CD4-positive, alpha-beta T cell treated with Interleukin-10 for 1 hour (primary cell): ENCODE data around the gene THOC3.
"Not testable (repeated sequence)": the region's sequence is repeated elsewhere in the genome, so short reads cannot be mapped to it uniquely, and the experiment has no call there.

Experiments
- DNase-seq: peaks from one replicate; pipeline ENCODE4 v3.0.0-alpha.2; 2020

THOC3 gene, protein sequence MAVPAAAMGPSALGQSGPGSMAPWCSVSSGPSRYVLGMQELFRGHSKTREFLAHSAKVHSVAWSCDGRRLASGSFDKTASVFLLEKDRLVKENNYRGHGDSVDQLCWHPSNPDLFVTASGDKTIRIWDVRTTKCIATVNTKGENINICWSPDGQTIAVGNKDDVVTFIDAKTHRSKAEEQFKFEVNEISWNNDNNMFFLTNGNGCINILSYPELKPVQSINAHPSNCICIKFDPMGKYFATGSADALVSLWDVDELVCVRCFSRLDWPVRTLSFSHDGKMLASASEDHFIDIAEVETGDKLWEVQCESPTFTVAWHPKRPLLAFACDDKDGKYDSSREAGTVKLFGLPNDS

GRCh38 chr5:175967471-175968372 lies at the start of gene THOC3:
THOC3 (minus strand) TSS chr5:175968315; CDS start chr5:175968208, 107 bp downstream.
- peak; percentile 89 for DNase-seq

DNA sequence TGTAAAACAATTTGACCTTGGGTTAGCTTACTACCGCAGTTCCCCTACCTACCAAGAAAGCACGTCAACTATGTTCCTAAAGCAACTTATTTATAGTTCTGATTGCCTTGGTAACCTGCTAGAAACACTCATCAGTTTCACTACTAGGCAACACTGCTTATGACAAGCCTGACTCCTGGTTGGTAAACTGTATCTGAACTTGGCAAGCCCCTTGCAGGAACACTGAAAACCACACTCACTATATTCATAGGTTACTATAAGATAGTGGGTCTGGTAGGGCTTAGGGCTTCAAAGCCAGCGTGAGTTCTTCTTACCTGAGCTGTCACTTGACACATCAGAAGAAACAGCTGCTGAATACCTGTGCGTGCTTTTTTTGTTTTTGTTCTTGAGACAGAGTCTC lies 49.2 kb upstream of the THOC3 start:
- DNase-seq, result peak; percentile 66

- DNase-seq, result not testable (repeated sequence)
Observed at GRCh38 chr5:176014360-176014759, 46.2 kb upstream of the THOC3 start.

DNA sequence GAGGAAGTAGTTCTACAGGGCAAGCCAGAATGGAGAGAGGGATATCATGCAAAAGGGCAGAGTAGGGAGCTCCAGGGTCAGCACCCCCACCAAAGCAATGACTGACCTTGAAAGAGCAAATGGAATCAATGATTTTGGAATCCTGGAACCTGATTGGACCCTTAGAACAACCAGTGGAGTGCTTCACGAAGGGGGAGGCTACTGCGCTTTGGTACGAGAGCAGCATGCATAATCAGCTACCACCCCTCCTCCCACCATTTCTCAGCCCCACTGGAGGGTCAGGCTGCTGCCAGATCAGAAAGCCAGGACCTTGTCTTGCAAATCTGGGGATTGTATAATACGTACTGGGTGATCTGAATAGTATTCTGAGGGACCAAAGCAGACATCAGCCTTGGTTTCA lies 43.0 kb upstream of the THOC3 start:
- DNase-seq, result not testable (repeated sequence)

- DNase-seq, result not testable (repeated sequence)
Observed at GRCh38 chr5:176010202-176010601, 42.1 kb upstream of the THOC3 start.

DNA sequence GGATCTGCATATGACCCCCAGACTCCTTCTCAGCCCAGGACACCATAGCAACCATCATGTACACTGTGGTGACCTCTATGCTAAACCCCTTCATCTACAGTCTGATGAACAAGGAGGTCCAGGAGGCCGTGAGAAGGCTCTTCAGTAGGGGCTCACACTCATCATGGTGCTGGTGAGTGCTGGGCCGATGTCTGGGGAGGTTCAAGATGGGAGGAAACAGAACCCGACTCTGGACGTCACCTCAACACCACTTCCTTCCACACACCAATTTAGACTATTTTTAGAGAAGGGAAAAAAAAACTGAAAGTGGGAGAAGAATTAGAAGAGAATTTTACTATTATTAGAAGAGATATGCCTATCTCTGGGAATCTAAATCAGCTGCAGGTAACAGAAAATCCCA lies 39.1 kb upstream of the THOC3 start:
- not testable (repeated sequence) for DNase-seq

GRCh38 chr5:176006819-176007218 lies 38.7 kb upstream of the THOC3 start:
- DNase-seq, result not testable (repeated sequence)

DNA sequence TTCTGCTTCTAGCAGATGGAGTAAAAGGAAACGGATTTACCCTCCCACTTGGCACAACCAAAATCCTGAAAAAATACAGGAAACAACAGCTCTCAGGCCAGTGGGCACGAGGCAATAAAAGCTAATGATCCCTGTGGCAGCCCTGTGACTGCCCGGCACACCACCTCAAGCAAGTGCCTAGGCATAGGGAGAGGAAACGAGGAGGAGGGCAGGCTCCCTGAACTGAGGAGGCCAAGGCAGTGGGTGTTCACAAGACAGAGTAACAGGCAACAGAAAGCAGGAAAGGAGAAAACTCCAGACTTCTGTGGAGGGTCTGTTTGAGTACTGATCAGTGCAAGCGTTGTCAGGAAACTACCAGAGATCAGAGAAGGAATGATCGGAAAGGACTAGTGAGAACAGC lies 29.9 kb upstream of the THOC3 start:
- not testable (repeated sequence) for DNase-seq

DNA sequence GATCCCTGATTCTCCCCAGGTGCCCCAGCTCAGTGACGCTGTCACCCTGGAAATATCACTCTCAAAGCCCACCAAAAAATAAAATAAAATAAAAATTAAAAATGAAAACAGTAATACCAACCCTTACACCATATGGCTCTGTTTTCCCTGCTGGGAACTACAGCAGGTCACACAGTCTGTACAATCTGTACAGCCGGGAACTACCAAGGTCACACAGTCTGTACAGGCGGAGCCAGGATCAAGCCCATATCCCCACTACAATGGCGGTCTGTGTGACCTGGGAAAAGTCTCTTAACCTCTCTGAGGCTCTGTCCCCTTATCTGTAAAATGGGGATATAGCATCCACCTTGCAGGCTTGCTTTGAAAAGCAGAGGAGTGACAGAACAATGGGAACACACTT lies 29.4 kb upstream of the THOC3 start:
- not testable (repeated sequence) for DNase-seq

DNA sequence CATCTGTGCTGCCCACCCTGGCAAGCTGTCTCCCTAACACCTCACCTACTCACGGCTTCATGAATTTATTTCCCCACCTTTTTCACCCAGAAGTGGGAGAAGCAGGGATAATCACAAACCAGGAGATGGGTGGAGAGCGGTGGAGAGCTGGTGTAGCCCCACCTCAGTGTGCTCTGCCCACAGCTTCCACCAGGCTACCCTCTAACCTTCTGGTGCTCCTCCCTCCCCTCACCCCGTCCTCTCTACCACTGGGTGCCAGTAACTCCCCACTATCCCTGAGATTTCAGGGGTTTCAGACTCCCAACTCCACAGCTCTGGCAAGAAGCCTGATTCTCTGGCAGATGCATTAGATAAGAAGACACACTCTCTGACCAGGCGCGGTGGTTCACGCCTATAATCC lies 28.7 kb upstream of the THOC3 start:
- DNase-seq, result not testable (repeated sequence)

- DNase-seq, result not testable (repeated sequence)
Observed at GRCh38 chr5:175995506-175995905, 27.4 kb upstream of the THOC3 start.

DNA sequence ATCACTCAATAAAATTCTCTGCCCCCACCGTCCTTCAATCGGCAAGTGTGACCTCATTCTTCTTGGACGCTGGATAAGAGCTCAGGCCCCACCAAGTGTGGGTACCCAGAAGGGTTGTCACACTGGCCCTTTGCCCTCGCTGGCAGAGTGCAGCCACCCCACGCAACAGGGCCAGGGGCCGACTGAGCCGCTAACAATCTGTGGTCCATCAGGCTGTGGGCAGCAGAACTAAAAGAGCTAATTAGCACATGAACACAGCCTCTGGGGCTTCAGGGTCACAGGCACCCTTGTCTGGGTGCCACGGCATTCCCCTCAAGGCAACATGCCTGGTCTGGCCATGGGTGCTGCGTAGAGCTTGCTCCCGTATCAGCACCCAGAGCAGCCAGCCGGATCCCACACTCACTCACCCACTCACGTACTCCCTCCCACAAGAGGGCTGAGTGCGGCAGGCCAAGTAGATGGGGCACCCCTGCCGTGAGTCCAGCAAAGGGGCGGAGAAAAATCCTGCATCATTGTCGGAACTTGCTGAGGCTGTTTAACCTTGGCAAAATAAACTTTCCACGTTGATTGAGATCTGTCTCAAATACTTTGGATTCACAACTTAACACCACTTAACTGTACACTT lies 11.4 kb upstream of the THOC3 start:
- DNase-seq, result not testable (repeated sequence)

DNA sequence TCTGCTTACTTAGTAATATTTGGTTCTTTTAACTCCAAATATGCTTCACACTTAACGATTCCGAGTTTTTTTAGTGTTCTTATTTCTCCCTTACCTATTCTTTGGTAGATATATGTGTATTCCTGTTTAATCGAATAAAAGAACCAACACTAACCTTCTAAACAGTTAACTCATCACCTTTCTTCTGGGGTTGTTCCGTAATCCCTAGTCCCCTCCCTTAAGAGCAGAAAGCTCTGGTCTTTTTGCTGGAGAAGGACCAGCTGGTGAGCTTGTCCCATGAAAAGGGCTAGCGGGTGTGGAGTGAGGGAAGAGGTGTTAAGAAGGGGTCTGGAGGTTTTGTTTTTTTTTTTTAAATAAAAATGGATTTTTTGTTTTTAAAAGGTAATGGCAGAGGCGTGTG lies 266 bp upstream of the THOC3 start:
- not testable (repeated sequence) for DNase-seq

GRCh38 chr5:175962329-175962728 lies 5.8 kb downstream of the THOC3 start:
- DNase-seq, result not testable (repeated sequence)

DNA sequence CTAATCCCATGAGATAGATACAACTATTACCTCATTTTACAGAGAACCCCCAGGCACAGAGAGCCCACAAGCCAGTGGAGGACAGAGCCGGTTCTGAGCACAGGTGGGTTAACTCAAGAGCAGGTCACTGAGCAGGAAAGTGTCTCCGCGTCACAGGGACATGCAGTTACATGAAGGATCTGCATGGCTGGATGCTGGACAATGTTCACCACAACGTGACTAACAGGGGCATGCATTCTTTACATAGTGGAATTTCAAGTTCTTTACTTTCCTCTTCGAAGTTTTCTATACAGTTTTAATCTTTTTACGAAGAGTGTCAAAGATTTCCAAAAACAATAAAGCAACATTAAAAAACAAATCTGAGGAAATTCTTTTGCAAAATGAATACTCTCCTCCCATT lies 7.9 kb downstream of the THOC3 start:
- DNase-seq, result not testable (repeated sequence)

DNA sequence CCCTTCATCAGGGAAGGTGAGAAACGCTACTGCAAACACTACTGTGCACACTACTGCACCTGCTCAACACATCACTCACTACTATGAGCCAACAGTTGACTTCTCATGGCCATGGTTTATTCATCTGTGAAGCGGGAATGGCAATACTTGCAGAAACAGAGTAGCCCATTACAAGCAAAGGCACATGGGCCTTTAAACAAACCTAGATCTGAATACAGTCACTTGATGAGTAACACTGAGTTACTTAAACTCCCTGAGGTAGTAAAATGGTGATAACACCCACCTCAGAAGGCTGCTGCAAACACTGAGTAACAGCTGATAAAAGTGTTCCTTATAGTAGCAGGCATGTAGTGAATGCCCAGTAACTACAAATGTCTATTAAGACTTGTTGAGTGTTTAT lies 9.6 kb downstream of the THOC3 start:
- DNase-seq, result not testable (repeated sequence)

GRCh38 chr5:175954107-175954506 lies 14.0 kb downstream of the THOC3 start:
- DNase-seq, result not testable (repeated sequence)

DNA sequence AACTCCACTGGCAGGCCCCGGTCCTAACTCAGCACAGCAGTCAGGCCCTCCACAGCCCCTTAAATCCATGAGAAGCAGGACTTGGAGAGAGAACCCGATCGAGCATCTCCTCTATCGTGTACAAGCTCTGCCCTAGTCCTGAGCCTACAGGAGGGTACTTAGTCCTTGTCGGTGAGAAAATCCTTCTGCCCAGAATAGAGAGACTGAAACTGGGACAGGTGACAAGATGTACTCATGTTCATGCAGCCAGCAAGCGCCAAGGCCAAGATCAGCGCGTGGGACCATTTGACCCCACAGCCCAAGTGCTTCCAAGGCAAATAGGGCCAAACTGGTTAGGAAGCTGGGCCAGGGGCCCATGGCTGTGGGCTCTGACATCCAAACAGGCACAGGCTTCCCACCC lies 15.3 kb downstream of the THOC3 start:
- DNase-seq, result not testable (repeated sequence)

DNA sequence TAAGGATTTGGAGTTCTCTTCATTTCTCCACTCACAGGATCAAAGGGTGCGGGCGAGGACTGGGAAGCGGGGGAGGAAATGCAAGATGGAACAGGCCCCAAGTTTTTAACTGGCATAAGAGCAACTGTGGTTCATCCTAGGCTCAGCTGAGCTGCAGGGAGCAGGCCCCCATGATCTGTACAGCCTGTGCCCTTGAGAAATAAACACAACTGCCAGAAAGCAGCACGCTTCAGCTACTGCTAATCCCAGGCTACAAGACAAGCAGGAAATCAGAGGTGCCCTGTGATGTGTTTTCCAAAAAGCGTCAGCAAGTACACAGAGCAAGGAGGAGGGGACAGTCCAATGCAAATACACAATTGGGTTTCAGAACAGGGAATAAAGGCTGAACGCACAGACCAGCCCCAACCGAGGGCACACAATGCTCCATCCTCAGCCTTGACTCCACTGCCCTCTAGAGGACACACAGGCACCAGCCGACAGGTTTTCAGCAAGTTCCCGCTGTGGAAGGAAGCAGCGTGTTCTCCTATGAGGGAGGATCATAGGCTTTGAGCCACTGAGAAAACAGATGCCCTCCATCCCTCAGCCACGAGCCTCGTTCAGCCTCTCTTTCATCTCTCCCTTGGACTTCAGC lies 16.7 kb downstream of the THOC3 start:
- not testable (repeated sequence) for DNase-seq

DNA sequence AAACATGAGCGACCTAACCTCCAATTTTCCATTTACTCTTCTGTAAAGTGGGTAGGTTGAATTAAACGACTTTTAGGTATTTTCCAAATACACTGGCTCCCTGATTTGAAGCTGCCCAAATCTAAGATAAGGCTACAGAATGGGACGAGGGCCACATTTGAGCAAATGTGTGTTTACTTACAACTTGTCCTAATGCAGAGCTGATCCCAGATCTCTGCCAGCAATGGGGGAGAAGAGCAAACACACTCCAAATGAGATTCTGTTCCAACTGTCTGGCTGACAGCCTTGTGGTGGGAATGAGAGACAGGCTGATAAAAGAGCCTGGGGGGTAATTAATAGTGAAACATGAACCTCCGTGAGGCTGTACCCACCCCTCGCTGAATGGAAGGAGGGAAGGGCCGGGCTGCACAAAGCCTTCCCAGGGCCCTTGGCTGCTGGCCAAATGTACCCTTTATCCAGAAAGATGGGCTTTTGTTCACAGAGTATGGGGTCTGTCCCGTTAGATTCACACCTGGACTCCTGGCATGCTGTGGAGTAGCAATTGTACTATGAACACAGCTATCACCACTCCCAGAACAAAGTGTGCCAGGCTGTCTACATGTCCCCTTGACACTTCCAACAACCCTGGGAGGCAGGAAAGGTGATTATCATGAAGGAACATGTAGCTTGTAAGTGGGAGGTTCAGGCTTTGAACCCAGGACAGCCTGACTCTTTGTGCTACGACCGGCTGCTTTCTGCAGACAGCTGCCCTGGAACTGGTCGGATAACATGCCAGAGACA lies 19.6 kb downstream of the THOC3 start:
- not testable (repeated sequence) for DNase-seq

- DNase-seq, result not testable (repeated sequence)
Observed at GRCh38 chr5:175943253-175943652, 24.9 kb downstream of the THOC3 start.

GRCh38 chr5:175940632-175941031 lies 27.5 kb downstream of the THOC3 start:
- DNase-seq, result not testable (repeated sequence)
